A673 (cell line): ENCODE measurements around the gene MYO6. TPM values are rescaled to one million over a fixed set of nuclear protein-coding genes. Genes with fewer than 3 reads are reported as not detected.

Source experiments
- BruUV-seq: library from RNA; stranded (reverse); fragments of 400-500 nt; replicated peaks from 2 replicates; lab custom pipeline; 2021; lab: Mats Ljungman, UMichigan
- CTCF ChIA-PET: fragments of 300-600 bp; sonication (Branson Sonifier 250); formaldehyde crosslinking; loops from one replicate; lab custom pipeline; 2022; ENCODE audit warnings: antibody characterized with exemption; lab: Charles Lee
- POLR2A ChIA-PET: fragments of 300-600 bp; sonication (Branson Sonifier 250); formaldehyde crosslinking; loops from one replicate; lab custom pipeline; 2022; ENCODE audit warnings: antibody characterized with exemption; ENCODE audit not compliant: low non-redundant PET; lab: Charles Lee
- DNase-seq: peaks from one replicate; pipeline ENCODE4 v3.0.0-alpha.2; 2015; ENCODE audit warnings: low spot score
- H3K27ac ChIP-seq: fragments of 200-600 bp; sonication (generic); 2 replicates; pipeline ENCODE4 v1.5.1; 2016; ENCODE audit warnings: mixed run types, low read depth, mild to moderate bottlenecking, mixed read lengths, antibody characterized with exemption, low read length; ENCODE audit not compliant: poor library complexity, severe bottlenecking
- H3K27me3 ChIP-seq: fragments of 200-600 bp; sonication (generic); replicated peaks from 2 replicates; pipeline ENCODE4 v1.6.1; 2017; ENCODE audit warnings: mixed run types, low read depth, mild to moderate bottlenecking, mixed read lengths, antibody characterized with exemption, low read length; ENCODE audit not compliant: insufficient read depth, poor library complexity
- H3K36me3 ChIP-seq: fragments of 200-600 bp; sonication (generic); 2 replicates; pipeline ENCODE4 v1.6.1; 2016; ENCODE audit warnings: mixed run types, mild to moderate bottlenecking, mixed read lengths, antibody characterized with exemption, low read length; ENCODE audit not compliant: insufficient read depth, poor library complexity, severe bottlenecking
- H3K4me1 ChIP-seq: fragments of 200-600 bp; sonication (generic); 2 replicates; pipeline ENCODE4 v1.6.1; 2017; ENCODE audit warnings: mixed run types, mild to moderate bottlenecking, mixed read lengths, antibody characterized with exemption, low read length; ENCODE audit not compliant: insufficient read depth, poor library complexity, severe bottlenecking
- H3K4me3 ChIP-seq: fragments of 200-600 bp; sonication (generic); 2 replicates; pipeline ENCODE4 v1.5.1; 2016; ENCODE audit warnings: low read depth, mixed run types, mild to moderate bottlenecking, mixed read lengths, low read length; ENCODE audit not compliant: poor library complexity, severe bottlenecking
- H3K9me3 ChIP-seq: fragments of 200-600 bp; sonication (generic); 2 replicates; pipeline ENCODE4 v1.6.1; 2016; ENCODE audit warnings: mixed run types, low read depth, mild to moderate bottlenecking, mixed read lengths, antibody characterized with exemption, low read length; ENCODE audit not compliant: poor library complexity, severe bottlenecking
- EZH2 ChIP-seq: fragments of 200-600 bp; sonication (generic); IDR thresholded peaks from 2 replicates; pipeline ENCODE4 v1.6.1; 2017; ENCODE audit warnings: borderline replicate concordance, low read depth, mild to moderate bottlenecking, mixed read lengths, antibody characterized with exemption, low read length; ENCODE audit not compliant: poor library complexity, severe bottlenecking
- intact Hi-C: fragments of 100-400 bp; cut with micrococcal nuclease; formaldehyde crosslinking; loops from one replicate; pipeline ENCODE4 v1.10.0; 2022; ENCODE audit not compliant: unreplicated experiment
- total RNA-seq: library from RNA; stranded (reverse); gene quantifications from 2 replicates; pipeline ENCODE4 v1.2.3, GENCODE V29; 2021
- TF ChIP-seq, protein P1 (sequence below): fragments of 300-800, 200-600 bp; sonication (generic); conservative IDR thresholded peaks from 2 replicates; pipeline ENCODE4 v1.5.1; 2017; ENCODE audit warnings: low read depth, mild to moderate bottlenecking, antibody characterized with exemption, low read length, moderate library complexity, mixed read lengths

MYO6 gene
- total RNA-seq, 1 experiment from 2014 or later, result 1.8 TPM

DNA sequence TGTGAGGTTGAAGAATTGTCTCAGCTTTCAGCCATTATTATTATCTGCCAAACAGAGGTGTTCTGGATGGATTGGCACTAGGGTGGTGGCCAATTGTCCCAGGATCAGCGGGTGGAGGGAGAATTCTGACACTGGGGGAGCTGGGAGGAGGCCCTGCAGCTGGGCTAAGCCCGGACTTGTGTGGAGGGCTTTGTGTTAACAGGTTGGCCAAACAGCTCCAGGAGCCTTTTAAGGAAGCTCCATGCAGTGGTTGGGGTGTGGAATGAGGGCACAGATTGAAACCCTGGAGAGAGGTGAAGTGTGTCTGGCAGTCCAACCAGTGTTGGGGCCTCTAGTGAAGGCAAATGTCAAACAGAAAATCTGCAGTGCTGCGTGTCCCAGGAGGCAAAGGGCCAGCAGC lies 187.6 kb downstream of the MYO6 start:
- H3K4me1 ChIP-seq, result peaks cover 5% of the 10 kb centered on the region
- H3K27me3 ChIP-seq, result no peaks in the 10 kb centered on the region
- no TSS peak for BruUV-seq
- ChIA-PET POLR2A (no interaction called here), CTCF (no interaction called here)
- H3K36me3 ChIP-seq, result no peaks in the 10 kb centered on the region
- intact Hi-C loops, result loop anchor here (10.0 kb wide), 1 partner anchor 748 kb away; no protein-coding TSS in a partner anchor
- H3K27ac ChIP-seq, result no peak overlapping the region
- DNase-seq, result no peak
- H3K4me3 ChIP-seq, result no peak overlapping the region
- TF ChIP-seq, protein P1, sequence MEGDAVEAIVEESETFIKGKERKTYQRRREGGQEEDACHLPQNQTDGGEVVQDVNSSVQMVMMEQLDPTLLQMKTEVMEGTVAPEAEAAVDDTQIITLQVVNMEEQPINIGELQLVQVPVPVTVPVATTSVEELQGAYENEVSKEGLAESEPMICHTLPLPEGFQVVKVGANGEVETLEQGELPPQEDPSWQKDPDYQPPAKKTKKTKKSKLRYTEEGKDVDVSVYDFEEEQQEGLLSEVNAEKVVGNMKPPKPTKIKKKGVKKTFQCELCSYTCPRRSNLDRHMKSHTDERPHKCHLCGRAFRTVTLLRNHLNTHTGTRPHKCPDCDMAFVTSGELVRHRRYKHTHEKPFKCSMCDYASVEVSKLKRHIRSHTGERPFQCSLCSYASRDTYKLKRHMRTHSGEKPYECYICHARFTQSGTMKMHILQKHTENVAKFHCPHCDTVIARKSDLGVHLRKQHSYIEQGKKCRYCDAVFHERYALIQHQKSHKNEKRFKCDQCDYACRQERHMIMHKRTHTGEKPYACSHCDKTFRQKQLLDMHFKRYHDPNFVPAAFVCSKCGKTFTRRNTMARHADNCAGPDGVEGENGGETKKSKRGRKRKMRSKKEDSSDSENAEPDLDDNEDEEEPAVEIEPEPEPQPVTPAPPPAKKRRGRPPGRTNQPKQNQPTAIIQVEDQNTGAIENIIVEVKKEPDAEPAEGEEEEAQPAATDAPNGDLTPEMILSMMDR, result no peak
- TF ChIP-seq EZH2, result no peak
- H3K9me3 ChIP-seq, result no peaks in the 10 kb centered on the region

DNA sequence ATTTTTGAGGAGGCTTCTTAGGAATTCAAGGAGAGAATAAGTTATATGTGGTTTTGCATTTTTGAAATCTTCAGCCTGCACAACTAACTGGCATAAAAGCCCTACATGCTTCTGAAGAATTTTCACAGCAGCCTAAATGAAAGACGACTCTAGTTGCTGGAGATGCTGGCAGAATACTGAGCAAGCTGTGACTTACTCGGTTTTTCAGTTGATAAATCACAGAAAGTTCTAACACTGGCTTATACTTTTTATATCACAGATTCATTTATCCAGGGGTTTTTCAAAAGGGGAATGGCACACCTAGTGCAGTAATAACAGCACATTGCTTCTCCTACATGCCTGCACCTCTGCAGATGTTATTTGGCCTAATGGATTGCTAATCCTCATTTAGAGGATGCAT lies 188.8 kb downstream of the MYO6 start:
- intact Hi-C loops, result loop anchor here (10.0 kb wide), 1 partner anchor 747 kb away; no protein-coding TSS in a partner anchor
- no peak overlapping the region for H3K4me3 ChIP-seq
- TF ChIP-seq, protein P1, result no peak
- TF ChIP-seq EZH2, result no peak
- POLR2A ChIA-PET, result no interaction called here
- H3K27ac ChIP-seq, result no peak overlapping the region
- DNase-seq, result no peak
- no peaks in the 10 kb centered on the region for H3K9me3 ChIP-seq
- BruUV-seq, result no TSS peak
- CTCF ChIA-PET, result no interaction called here
- no peaks in the 10 kb centered on the region for H3K27me3 ChIP-seq
- peaks cover 5% of the 10 kb centered on the region for H3K4me1 ChIP-seq
- no peaks in the 10 kb centered on the region for H3K36me3 ChIP-seq

DNA sequence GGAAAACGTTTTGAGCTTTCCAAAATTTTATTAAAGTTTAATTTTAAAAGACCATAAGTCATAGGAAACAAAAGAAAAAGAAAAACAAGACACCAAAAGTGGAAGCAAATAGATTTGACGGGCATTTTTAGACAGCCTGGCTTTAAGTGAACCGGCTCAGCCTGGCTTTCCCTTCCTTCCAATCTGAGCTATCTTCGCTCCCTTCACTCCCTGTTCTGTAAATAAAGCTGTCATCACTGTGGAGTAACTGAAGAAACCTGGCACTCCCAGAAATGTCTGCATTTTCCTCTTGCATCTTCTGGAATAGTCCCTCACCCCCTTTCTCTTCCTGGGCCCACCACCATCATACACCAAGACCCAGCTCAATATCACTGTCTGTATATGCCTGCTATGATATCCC lies 191.5 kb downstream of the MYO6 start:
- H3K27me3 ChIP-seq, result no peaks in the 10 kb centered on the region
- DNase-seq, result no peak
- no peak overlapping the region for H3K4me3 ChIP-seq
- ChIA-PET CTCF (no interaction called here), POLR2A (no interaction called here)
- no peaks in the 10 kb centered on the region for H3K9me3 ChIP-seq
- no peak for TF ChIP-seq EZH2
- TF ChIP-seq, protein P1, result no peak
- intact Hi-C loops, result no loop called here
- H3K4me1 ChIP-seq, result no peaks in the 10 kb centered on the region
- no peak overlapping the region for H3K27ac ChIP-seq
- no peaks in the 10 kb centered on the region for H3K36me3 ChIP-seq
- no TSS peak for BruUV-seq
